Measurements from ENCODE around the gene PBX1.

Gene PBX1

GRCh38 chr1:164581762-164582161 is 22.8 kb downstream of the PBX1 start:
- TF ChIP-seq EZH2phosphoT487 (IDR thresholded peaks at IDR 0.05; ENCODE audit: low read length) (no peak), EZH2 (optimal IDR thresholded peaks at IDR 0.05; ENCODE audit: low read depth, low read length) (no peak), CTCF (IDR thresholded peaks at IDR 0.05; ENCODE audit: low read length) (no peak)
- H2AFZ ChIP-seq (ENCODE audit: low read length), result no peak overlapping the region
- no peak for DNase-seq
- H3K79me2 ChIP-seq (ENCODE audit: low read length), result 0 out of 2 replicates have a peak, but pooled peaks cover 4% of the 10 kb centered on the region
- no peak overlapping the region for H3K4me2 ChIP-seq (ENCODE audit: low read depth, low read length)
- no peaks in the 10 kb centered on the region for H4K20me1 ChIP-seq (ENCODE audit: insufficient read depth, low read length)
- peaks cover 22% of the 10 kb centered on the region for H3K4me1 ChIP-seq (ENCODE audit: low read length)
- no peaks in the 10 kb centered on the region for H3K27me3 ChIP-seq (replicated peaks; ENCODE audit: insufficient read depth, low read length)
- peaks cover 20% of the 10 kb centered on the region for H3F3A ChIP-seq (ENCODE audit: insufficient read depth, low read length)
- no peaks in the 10 kb centered on the region for H3K9me2 ChIP-seq (replicated peaks; ENCODE audit: insufficient read depth, low read length)
- no peaks in the 10 kb centered on the region for H3K36me3 ChIP-seq (replicated peaks; ENCODE audit: insufficient read depth, low read length)
- H3K27ac ChIP-seq (ENCODE audit: low read length), result no peak overlapping the region
- H3K9ac ChIP-seq (ENCODE audit: low read length), result no peak overlapping the region
- no peak overlapping the region for H3K4me3 ChIP-seq (ENCODE audit: low read length)
- no peaks in the 10 kb centered on the region for H3K9me3 ChIP-seq (replicated peaks; ENCODE audit: insufficient read depth, low read length)

GRCh38 chr1:164583196-164583595 is 24.2 kb downstream of the PBX1 start:
- no peaks in the 10 kb centered on the region for H3K27me3 ChIP-seq (replicated peaks; ENCODE audit: insufficient read depth, low read length)

GRCh38 chr1:164583835-164584539 is 25.0 kb downstream of the PBX1 start:
- 0 out of 2 replicates have a peak, but pooled peaks cover 4% of the 10 kb centered on the region for H3K79me2 ChIP-seq (ENCODE audit: low read length)
- TF ChIP-seq CTCF (IDR thresholded peaks at IDR 0.05; ENCODE audit: low read length) (no peak), EZH2phosphoT487 (IDR thresholded peaks at IDR 0.05; ENCODE audit: low read length) (no peak), EZH2 (optimal IDR thresholded peaks at IDR 0.05; ENCODE audit: low read depth, low read length) (no peak)
- DNase-seq, result no peak
- H3K27ac ChIP-seq (ENCODE audit: low read length), result no peak overlapping the region
- peaks cover 10% of the 10 kb centered on the region for H3F3A ChIP-seq (ENCODE audit: insufficient read depth, low read length)
- H3K4me2 ChIP-seq (ENCODE audit: low read depth, low read length), result no peak overlapping the region
- peaks cover 10% of the 10 kb centered on the region for H3K4me1 ChIP-seq (ENCODE audit: low read length)
- H3K9me3 ChIP-seq (replicated peaks; ENCODE audit: insufficient read depth, low read length), result no peaks in the 10 kb centered on the region
- no peak overlapping the region for H2AFZ ChIP-seq (ENCODE audit: low read length)
- no peaks in the 10 kb centered on the region for H3K9me2 ChIP-seq (replicated peaks; ENCODE audit: insufficient read depth, low read length)
- no peaks in the 10 kb centered on the region for H3K36me3 ChIP-seq (replicated peaks; ENCODE audit: insufficient read depth, low read length)
- no peak overlapping the region for H3K4me3 ChIP-seq (ENCODE audit: low read length)
- no peaks in the 10 kb centered on the region for H3K27me3 ChIP-seq (replicated peaks; ENCODE audit: insufficient read depth, low read length)
- H4K20me1 ChIP-seq (ENCODE audit: insufficient read depth, low read length), result no peaks in the 10 kb centered on the region
- no peak overlapping the region for H3K9ac ChIP-seq (ENCODE audit: low read length)

More at GRCh38 chr1:164583196-164583595, 24.2 kb downstream of the PBX1 start:
- DNase-seq, result no peak
- 0 out of 2 replicates have a peak, but pooled peaks cover 4% of the 10 kb centered on the region for H3K79me2 ChIP-seq (ENCODE audit: low read length)
- no peak overlapping the region for H3K9ac ChIP-seq (ENCODE audit: low read length)
- no peaks in the 10 kb centered on the region for H3K36me3 ChIP-seq (replicated peaks; ENCODE audit: insufficient read depth, low read length)
- H3K4me2 ChIP-seq (ENCODE audit: low read depth, low read length), result no peak overlapping the region
- no peak overlapping the region for H2AFZ ChIP-seq (ENCODE audit: low read length)
- peaks cover 18% of the 10 kb centered on the region for H3K4me1 ChIP-seq (ENCODE audit: low read length)
- TF ChIP-seq EZH2 (optimal IDR thresholded peaks at IDR 0.05; ENCODE audit: low read depth, low read length) (no peak), CTCF (IDR thresholded peaks at IDR 0.05; ENCODE audit: low read length) (no peak), EZH2phosphoT487 (IDR thresholded peaks at IDR 0.05; ENCODE audit: low read length) (no peak)
- peaks cover 18% of the 10 kb centered on the region for H3F3A ChIP-seq (ENCODE audit: insufficient read depth, low read length)
- no peak overlapping the region for H3K27ac ChIP-seq (ENCODE audit: low read length)
- no peaks in the 10 kb centered on the region for H3K9me2 ChIP-seq (replicated peaks; ENCODE audit: insufficient read depth, low read length)
- no peaks in the 10 kb centered on the region for H3K9me3 ChIP-seq (replicated peaks; ENCODE audit: insufficient read depth, low read length)
- no peak overlapping the region for H3K4me3 ChIP-seq (ENCODE audit: low read length)
- no peaks in the 10 kb centered on the region for H4K20me1 ChIP-seq (ENCODE audit: insufficient read depth, low read length)
